HepG2 (cell line): ENCODE data around the gene PEX14. TPM values are rescaled to one million over a fixed set of nuclear protein-coding genes. Genes with fewer than 3 reads are reported as not detected.

ENCODE experiments used
- CHD2 ChIP-seq: IDR thresholded peaks from 2 replicates; pipeline ENCODE4 v1.6.1; 2011; ENCODE audit warnings: low read depth, low read length, improper control_type of control experiment
- CTCF ChIP-seq: sonication (generic); formaldehyde crosslinking; IDR thresholded peaks from 2 replicates; pipeline ENCODE4 v1.5.0; 2020; ENCODE audit warnings: mild to moderate bottlenecking, missing genetic modification reagents, moderate library complexity
- HMG20A ChIP-seq: IDR thresholded peaks from 2 replicates; pipeline ENCODE4 v1.6.1; 2016; ENCODE audit warnings: borderline replicate concordance
- IRF2 ChIP-seq: IDR thresholded peaks from 2 replicates; pipeline ENCODE4 v1.6.1; 2018; ENCODE audit warnings: missing genetic modification reagents, missing compliant biosample characterization
- MBD4 ChIP-seq: IDR thresholded peaks from 2 replicates; pipeline ENCODE4 v1.6.1; 2012; ENCODE audit warnings: low read length, inconsistent platforms, borderline replicate concordance
- NR0B2 ChIP-seq: sonication (generic); formaldehyde crosslinking; IDR thresholded peaks from 2 replicates; pipeline ENCODE4 v1.4.0; 2020; ENCODE audit warnings: mild to moderate bottlenecking, missing genetic modification reagents
- POLR2AphosphoS2 ChIP-seq: IDR thresholded peaks from 2 replicates; pipeline ENCODE4 v1.6.1; 2011; ENCODE audit warnings: low read depth, low read length, improper control_type of control experiment
- RAD21 ChIP-seq: fragments of 450-650 bp; formaldehyde crosslinking; IDR thresholded peaks from 2 replicates; pipeline ENCODE4 v1.5.0; 2020; ENCODE audit warnings: mild to moderate bottlenecking
- STAG1 ChIP-seq: sonication (generic); formaldehyde crosslinking; IDR thresholded peaks from 2 replicates; pipeline ENCODE4 v1.4.0; 2020; ENCODE audit warnings: missing genetic modification reagents
- TEAD2 ChIP-seq: sonication (generic); formaldehyde crosslinking; IDR thresholded peaks from 2 replicates; pipeline ENCODE4 v1.9.0; 2021; ENCODE audit warnings: missing genetic modification reagents
- TGIF2 ChIP-seq: IDR thresholded peaks from 2 replicates; pipeline ENCODE4 v1.6.1; 2016; ENCODE audit warnings: control low read depth, missing compliant biosample characterization
- ZBTB33 ChIP-seq: sonication (generic); formaldehyde crosslinking; IDR thresholded peaks from 2 replicates; pipeline ENCODE4 v1.4.0; 2020; ENCODE audit warnings: missing genetic modification reagents
- ZBTB38 ChIP-seq: sonication (generic); formaldehyde crosslinking; IDR thresholded peaks from 2 replicates; pipeline ENCODE4 v1.5.1; 2020; ENCODE audit warnings: mild to moderate bottlenecking, missing genetic modification reagents
- ZNF280D ChIP-seq: sonication (generic); formaldehyde crosslinking; IDR thresholded peaks from 2 replicates; pipeline ENCODE4 v1.5.1; 2020; ENCODE audit warnings: mild to moderate bottlenecking, missing genetic modification reagents
- ZNF30 ChIP-seq: sonication (generic); formaldehyde crosslinking; IDR thresholded peaks from 2 replicates; pipeline ENCODE4 v1.5.0; 2020; ENCODE audit warnings: mild to moderate bottlenecking, missing genetic modification reagents
- ZNF572 ChIP-seq: sonication (generic); formaldehyde crosslinking; IDR thresholded peaks from 2 replicates; pipeline ENCODE4 v1.5.1; 2020; ENCODE audit warnings: mild to moderate bottlenecking, missing genetic modification reagents
- ZNF589 ChIP-seq: sonication (generic); formaldehyde crosslinking; conservative IDR thresholded peaks from 2 replicates; pipeline ENCODE4 v1.8.0; 2022; ENCODE audit warnings: mild to moderate bottlenecking, moderate library complexity, missing genetic modification reagents
- ZNF781 ChIP-seq: sonication (generic); formaldehyde crosslinking; IDR thresholded peaks from 2 replicates; pipeline ENCODE4 v1.5.1; 2020; ENCODE audit warnings: borderline replicate concordance, mild to moderate bottlenecking, missing genetic modification reagents; ENCODE audit errors: not compliant biosample characterization
- ZNF879 ChIP-seq: sonication (generic); formaldehyde crosslinking; IDR thresholded peaks from 2 replicates; pipeline ENCODE4 v1.8.1; 2023; ENCODE audit warnings: missing genetic modification reagents
- polyA plus RNA-seq, 8 experiments: library from polyadenylated mRNA; depleted of rRNA in 3 of 8; stranded (reverse) in 7 of 8; unstranded in 1 of 8; fragments of >200 nt; fragmentation: Illumina TruSeq in 4 of 8; extraction: Trizol in 4 of 8; gene quantifications; 2 replicates each; pipeline versions ENCODE4 v1.2.1 to v1.2.3, GENCODE V29; 2011 to 2016; ENCODE audit warnings: low read depth in 4 of 8, missing spikeins in 1 of 8, mixed read lengths in 1 of 8; ENCODE audit not compliant: insufficient read depth in 1 of 8
- total RNA-seq, 5 experiments: library from RNA; depleted of rRNA; stranded (reverse); fragments of >200 nt; fragmentation: Illumina TruSeq; extraction: Trizol; gene quantifications; 2 replicates each; pipeline ENCODE4 v1.2.3, GENCODE V29; 2016; ENCODE audit warnings: low read depth in 1 of 5

PEX14 gene
- total and polyA plus RNA-seq, 2 of the 13 experiments (the other 11 are each of a cell fraction or from before 2014, with no cell fraction given), result 6.5 to 9.9 TPM

GRCh38 chr1:10530281-10530740 is 55.6 kb downstream of the PEX14 start (continued):
- TF ChIP-seq CTCF (peak; percentile 57), ZNF781 (no peak), ZNF280D (CRISPR knock-in tag) (no peak), POLR2AphosphoS2 (no peak), HMG20A (CRISPR knock-in tag) (no peak), TEAD2 (CRISPR knock-in tag) (no peak), ZNF879 (CRISPR knock-in tag) (no peak), ZBTB38 (peak; percentile 54; the same call in 1 of the 2 replicates), ZNF572 (CRISPR knock-in tag) (no peak), NR0B2 (no peak), CHD2 (no peak), ZNF589 (CRISPR knock-in tag) (no peak), STAG1 (peak; percentile 48), IRF2 (CRISPR knock-in tag) (no peak), RAD21 (CRISPR knock-in tag) (0 out of 2 replicates have a peak, but pooled peaks have one; percentile 16), MBD4 (no peak), ZNF30 (CRISPR knock-in tag) (no peak), ZBTB33 (CRISPR knock-in tag) (peak; percentile 96), TGIF2 (no peak)
